Progenitor cell of endocrine pancreas (in vitro differentiated cells): ENCODE results near the gene CLDN12. TPM values are rescaled to one million over a fixed set of nuclear protein-coding genes. Genes with fewer than 3 reads are reported as not detected.

ENCODE experiments used
- DNase-seq: peaks from one replicate; pipeline ENCODE4 v3.0.0; 2021; ENCODE audit warnings: low spot score; ENCODE audit not compliant: unreplicated experiment
- H3K27ac Mint-ChIP-seq: 2 replicates; pipeline ENCODE4 v1.8.0; 2021; ENCODE audit warnings: mild to moderate bottlenecking, moderate library complexity, mixed read lengths
- H3K27me3 Mint-ChIP-seq: 2 replicates; pipeline ENCODE4 v1.8.0; 2021; ENCODE audit warnings: mixed read lengths
- H3K36me3 Mint-ChIP-seq: 2 replicates; pipeline ENCODE4 v1.8.0; 2022; ENCODE audit warnings: mixed read lengths; ENCODE audit not compliant: insufficient read depth
- H3K4me1 Mint-ChIP-seq: 2 replicates; pipeline ENCODE4 v1.8.0; 2021; ENCODE audit warnings: low read depth, mixed read lengths
- H3K4me3 Mint-ChIP-seq: 2 replicates; pipeline ENCODE4 v1.8.0; 2021; ENCODE audit warnings: low read depth, mild to moderate bottlenecking, moderate library complexity, mixed read lengths
- H3K9me3 Mint-ChIP-seq: 2 replicates; pipeline ENCODE4 v1.8.0; 2021; ENCODE audit warnings: low read depth, mixed read lengths
- long read RNA-seq: library from polyadenylated mRNA; unstranded; transcript quantifications from one replicate; pipeline ENCODE4 v2.0.0, GENCODE V29; 2020
- total RNA-seq: library from RNA; stranded (reverse); gene quantifications from 2 replicates; pipeline ENCODE4 v1.2.1, GENCODE V29; 2021
- TF ChIP-seq, protein P1 (sequence below): fragments of 200-600 bp; sonication (generic); IDR thresholded peaks from one replicate; pipeline ENCODE4 v1.5.0; 2021; ENCODE audit warnings: antibody characterized with exemption, mild to moderate bottlenecking; ENCODE audit not compliant: unreplicated experiment

CLDN12 gene
- 48.9 and 56.6 TPM in 2 replicates for total RNA-seq
- long read RNA-seq, transcript CLDN12-203 (3 exons, 3,488 nt) = minor isoform, 19 of 134 reads
- long read RNA-seq, transcript CLDN12-201 (3 exons, 3,565 nt) = major isoform, 91 of 134 reads
- long read RNA-seq, partial matches to known transcripts = 13 of 134 reads
- long read RNA-seq, other reads (novel, unspliced or antisense) = 6 of 134 reads

DNA sequence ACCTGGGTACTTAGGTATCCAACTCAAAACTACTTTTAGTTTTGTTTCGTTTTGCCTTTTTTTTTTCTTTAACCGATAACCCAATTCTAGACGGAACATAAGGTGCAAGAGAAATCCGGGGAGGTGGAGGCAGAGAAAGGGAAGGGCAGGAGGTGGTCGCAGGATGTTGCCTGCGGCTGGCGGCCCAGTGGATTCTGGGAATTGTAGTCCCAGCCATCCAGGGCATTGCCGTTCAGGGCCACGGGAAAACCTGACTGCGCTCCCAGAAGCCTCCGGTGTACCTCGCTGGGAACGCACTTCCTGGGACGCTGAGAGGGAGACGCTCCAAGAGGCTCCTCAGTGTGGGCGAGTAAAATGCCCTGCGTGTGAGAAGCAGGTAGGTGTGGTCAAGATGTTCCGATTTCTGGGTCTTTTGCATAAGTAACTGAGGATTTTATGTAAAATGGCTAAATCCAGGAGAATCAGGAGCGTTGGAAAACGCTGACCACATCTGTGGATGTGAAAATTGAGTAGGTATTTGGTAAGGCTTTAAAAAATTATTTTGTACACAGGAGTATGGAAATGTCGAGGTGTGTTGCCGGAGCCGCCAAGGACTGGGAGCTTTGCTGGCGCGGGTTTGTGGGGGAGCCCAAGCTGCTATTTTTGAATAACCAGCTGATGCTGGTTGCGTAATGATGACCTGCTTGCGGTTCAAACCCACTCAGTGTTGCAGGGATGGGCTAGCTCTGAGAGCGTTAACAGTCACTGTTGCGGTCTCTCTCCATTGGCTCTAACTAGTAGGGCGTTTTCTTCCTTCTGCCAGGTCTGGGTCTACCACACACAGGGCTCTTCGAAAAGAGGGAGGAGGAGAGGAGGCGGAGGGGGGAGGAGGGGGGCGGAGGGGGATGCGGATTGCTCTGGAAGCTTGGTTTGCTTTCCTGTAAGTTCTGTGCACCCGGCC is at the start of gene CLDN12:
Gene CLDN12 (plus strand): TSS at position 288 of the 940 bp plus-strand sequence. CDS start 9,216 bp downstream, outside the sequence.
- TF ChIP-seq, protein P1, sequence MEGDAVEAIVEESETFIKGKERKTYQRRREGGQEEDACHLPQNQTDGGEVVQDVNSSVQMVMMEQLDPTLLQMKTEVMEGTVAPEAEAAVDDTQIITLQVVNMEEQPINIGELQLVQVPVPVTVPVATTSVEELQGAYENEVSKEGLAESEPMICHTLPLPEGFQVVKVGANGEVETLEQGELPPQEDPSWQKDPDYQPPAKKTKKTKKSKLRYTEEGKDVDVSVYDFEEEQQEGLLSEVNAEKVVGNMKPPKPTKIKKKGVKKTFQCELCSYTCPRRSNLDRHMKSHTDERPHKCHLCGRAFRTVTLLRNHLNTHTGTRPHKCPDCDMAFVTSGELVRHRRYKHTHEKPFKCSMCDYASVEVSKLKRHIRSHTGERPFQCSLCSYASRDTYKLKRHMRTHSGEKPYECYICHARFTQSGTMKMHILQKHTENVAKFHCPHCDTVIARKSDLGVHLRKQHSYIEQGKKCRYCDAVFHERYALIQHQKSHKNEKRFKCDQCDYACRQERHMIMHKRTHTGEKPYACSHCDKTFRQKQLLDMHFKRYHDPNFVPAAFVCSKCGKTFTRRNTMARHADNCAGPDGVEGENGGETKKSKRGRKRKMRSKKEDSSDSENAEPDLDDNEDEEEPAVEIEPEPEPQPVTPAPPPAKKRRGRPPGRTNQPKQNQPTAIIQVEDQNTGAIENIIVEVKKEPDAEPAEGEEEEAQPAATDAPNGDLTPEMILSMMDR = no peak
- peak within 1 kb of the TSS; percentile 98 for H3K27ac Mint-ChIP-seq

DNA sequence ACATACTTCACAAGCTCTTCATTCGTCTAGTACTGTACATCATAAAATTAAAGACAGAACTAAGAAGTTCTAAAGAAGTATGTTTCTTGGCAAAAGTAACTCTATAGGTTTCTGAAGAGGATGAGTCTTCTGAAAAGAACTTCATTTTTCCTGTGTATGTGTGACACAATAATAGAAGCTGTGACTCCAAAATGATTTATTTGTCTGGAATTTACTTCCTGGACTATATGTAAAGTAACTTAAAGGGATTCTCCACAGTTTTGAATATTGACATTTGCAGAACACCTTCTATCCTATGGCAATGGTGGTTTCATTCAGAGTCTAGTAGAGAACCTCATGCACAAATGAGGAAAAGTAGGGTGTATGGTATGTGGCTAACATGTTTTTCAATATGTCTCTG is 19.8 kb upstream of the CLDN12 start:
- H3K27ac Mint-ChIP-seq = no peak overlapping the region

More for the DNA sequence above, at the start of gene CLDN12:
- Mint-ChIP-seq H3K36me3 (peaks cover 6% of the 10 kb centered on the region), H3K4me3 (peak within 1 kb of the TSS; percentile 98), H3K27me3 (peaks cover 28% of the 10 kb centered on the region), H3K9me3 (peaks cover 3% of the 10 kb centered on the region), H3K4me1 (peaks cover 15% of the 10 kb centered on the region)
- peak; percentile 71 for DNase-seq

DNA sequence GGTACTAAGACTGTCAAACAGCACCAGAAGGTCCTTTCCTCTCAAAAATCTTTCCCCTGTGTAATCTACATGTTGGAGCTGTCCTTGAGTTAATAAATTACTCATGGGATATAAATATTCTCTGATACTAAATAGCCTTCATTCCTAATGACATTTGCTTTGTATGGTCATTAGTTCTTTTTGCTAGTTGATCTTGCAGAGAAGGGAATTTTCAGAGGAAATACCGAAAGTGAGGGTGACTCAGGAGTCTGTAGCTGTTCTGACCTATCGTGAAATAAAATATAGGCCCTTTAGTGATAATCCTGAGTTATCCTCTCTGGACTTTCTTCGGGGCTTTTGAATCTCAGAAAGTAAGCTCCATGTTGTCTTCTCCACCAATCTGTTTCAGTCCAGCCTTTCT is 19.4 kb upstream of the CLDN12 start:
- Mint-ChIP-seq H3K4me1 (no peaks in the 10 kb centered on the region), H3K9me3 (peaks cover 3% of the 10 kb centered on the region), H3K4me3 (no peak overlapping the region), H3K36me3 (peaks cover 29% of the 10 kb centered on the region), H3K27ac (no peak overlapping the region), H3K27me3 (no peaks in the 10 kb centered on the region)
- no peak for DNase-seq
- TF ChIP-seq, protein P1 = no peak

More for the DNA sequence above, 19.8 kb upstream of the CLDN12 start:
- TF ChIP-seq, protein P1 = no peak
- H3K27me3 Mint-ChIP-seq = no peaks in the 10 kb centered on the region
- H3K36me3 Mint-ChIP-seq = peaks cover 31% of the 10 kb centered on the region
- H3K4me1 Mint-ChIP-seq = no peaks in the 10 kb centered on the region
- peaks cover 3% of the 10 kb centered on the region for H3K9me3 Mint-ChIP-seq
- no peak overlapping the region for H3K4me3 Mint-ChIP-seq
- no peak for DNase-seq

DNA sequence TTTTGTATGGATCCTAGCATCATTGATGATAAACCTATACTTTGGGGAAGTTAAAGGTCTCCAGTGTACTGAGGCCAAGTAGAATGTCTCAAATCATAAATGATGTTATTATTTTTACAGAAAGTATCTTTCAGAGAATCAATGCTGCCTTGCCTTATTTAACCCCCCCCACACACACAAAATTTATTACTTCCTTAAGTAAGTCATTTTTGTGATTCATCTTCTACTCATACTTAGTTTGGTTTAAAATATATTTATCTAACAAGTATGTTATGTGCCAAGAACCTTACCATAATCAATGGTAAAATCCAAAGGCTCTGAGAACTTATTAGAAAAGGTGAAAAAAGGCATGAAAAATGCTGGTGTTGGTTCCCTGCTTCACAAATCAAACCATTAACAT is 18.8 kb upstream of the CLDN12 start:
- Mint-ChIP-seq H3K9me3 (peaks cover 3% of the 10 kb centered on the region), H3K4me3 (no peak overlapping the region), H3K36me3 (peaks cover 24% of the 10 kb centered on the region), H3K27me3 (no peaks in the 10 kb centered on the region), H3K27ac (no peak overlapping the region), H3K4me1 (no peaks in the 10 kb centered on the region)
- DNase-seq = no peak
- TF ChIP-seq, protein P1 = no peak

DNA sequence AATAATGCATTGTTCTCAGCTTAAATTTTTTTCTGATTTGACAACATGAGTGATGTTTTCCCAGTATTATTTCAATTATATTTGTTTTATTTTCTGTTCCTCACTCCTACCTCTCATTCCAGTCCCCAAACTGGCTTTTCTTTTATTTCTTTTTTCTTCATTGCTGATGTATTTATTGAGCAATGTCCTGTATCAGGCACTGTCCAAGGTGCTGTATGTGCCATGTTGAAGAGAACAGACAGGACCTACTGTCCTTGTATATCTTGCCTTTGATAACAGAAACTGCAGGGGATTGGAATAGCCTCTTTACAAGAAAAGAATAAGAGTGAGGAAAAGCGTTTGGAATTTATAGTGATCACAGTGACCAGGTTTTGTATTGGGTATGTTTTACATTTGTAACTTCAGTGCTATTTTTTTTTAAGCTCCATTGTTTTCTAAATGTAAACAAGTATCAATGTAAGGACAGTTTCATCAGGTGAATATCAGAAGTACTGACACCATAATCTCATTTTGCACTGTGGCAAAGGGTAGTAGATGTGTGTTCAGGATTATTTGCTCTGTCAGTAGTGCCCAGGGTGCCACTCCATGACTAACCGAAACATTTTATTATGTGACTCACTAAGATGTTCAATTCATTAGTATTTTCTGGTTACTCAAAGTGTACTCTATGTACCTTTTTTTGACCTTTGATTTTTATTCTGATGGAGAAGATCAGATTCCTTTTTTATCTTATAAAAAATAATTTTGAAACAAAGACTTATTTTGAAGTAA is 15.6 kb upstream of the CLDN12 start:
- no peaks in the 10 kb centered on the region for H3K27me3 Mint-ChIP-seq
- no peak for DNase-seq
- H3K4me1 Mint-ChIP-seq = no peaks in the 10 kb centered on the region
- H3K9me3 Mint-ChIP-seq = no peaks in the 10 kb centered on the region
- no peak overlapping the region for H3K27ac Mint-ChIP-seq
- peaks cover 8% of the 10 kb centered on the region for H3K36me3 Mint-ChIP-seq
- TF ChIP-seq, protein P1 = no peak
- no peak overlapping the region for H3K4me3 Mint-ChIP-seq
